ENCODE data around the gene FNDC10.

GRCh38 chr1:1630191-1630964, 30.4 kb upstream of the FNDC10 start:
- TF ChIP-seq SUZ12 (IDR thresholded peaks at IDR 0.05; ENCODE audit: extremely low read depth, insufficient read depth, insufficient read length) (no peak), ZNF274 (IDR thresholded peaks at IDR 0.05; ENCODE audit: low read depth, low read length) (no peak)
